ENCODE results near the gene ACSS1. TPM values are rescaled to one million over a fixed set of nuclear protein-coding genes. Genes with fewer than 3 reads are reported as not detected.

Gene ACSS1
- total RNA-seq, 1 donor: 0.99 TPM

DNA sequence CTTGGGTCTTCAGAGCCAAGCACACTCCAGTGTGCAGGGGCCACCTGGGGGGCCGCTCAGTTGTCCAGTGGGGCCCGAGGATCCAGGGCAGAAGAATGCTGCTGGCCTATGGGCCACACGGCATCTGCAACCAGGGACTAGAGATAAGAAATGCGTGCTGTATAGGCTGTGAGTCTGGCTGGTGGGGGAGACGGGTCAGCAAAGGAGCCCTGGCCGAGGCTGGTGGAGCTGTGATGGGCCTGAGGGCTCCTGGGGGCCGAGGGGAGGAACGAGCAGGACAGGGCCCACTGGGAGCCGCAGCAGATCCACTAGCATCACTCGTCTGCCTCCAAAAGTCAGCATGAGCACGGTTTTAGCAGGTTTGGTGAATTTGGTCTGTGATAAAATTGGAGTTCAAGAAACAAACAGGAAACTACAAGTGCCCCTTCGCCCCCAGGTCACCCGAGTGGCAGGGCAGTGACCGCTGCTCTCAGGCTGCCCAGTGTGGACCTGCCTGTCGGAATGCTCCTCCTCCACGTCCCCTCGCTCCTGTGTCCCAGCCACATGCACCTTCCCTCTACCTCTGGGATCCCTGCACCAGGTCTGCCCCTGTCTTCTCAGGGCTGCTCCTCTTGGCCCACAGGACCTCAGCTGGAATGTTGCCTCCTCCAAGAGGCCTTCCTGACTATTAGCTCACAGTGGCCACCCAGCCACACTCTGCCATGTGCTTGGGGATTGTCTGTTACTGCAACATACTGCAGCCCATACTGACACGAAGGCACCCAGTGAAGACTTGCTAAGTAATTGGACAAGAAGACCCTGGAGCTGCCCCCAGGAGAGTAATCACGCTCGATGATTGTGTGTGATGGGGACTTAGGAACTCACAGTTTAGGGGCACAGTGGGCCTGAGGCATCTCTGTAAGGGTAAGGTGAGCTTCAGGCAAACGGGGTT, 10.9 kb downstream of the ACSS1 start:
- DNase-seq (ENCODE audit: low read depth): no peak
- TF ChIP-seq, protein P1, sequence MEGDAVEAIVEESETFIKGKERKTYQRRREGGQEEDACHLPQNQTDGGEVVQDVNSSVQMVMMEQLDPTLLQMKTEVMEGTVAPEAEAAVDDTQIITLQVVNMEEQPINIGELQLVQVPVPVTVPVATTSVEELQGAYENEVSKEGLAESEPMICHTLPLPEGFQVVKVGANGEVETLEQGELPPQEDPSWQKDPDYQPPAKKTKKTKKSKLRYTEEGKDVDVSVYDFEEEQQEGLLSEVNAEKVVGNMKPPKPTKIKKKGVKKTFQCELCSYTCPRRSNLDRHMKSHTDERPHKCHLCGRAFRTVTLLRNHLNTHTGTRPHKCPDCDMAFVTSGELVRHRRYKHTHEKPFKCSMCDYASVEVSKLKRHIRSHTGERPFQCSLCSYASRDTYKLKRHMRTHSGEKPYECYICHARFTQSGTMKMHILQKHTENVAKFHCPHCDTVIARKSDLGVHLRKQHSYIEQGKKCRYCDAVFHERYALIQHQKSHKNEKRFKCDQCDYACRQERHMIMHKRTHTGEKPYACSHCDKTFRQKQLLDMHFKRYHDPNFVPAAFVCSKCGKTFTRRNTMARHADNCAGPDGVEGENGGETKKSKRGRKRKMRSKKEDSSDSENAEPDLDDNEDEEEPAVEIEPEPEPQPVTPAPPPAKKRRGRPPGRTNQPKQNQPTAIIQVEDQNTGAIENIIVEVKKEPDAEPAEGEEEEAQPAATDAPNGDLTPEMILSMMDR (IDR thresholded peaks at IDR 0.05; ENCODE audit: insufficient read depth, low read length): no peak
- H3K4me3 ChIP-seq (ENCODE audit: low read depth, low read length): no peak overlapping the region

DNA sequence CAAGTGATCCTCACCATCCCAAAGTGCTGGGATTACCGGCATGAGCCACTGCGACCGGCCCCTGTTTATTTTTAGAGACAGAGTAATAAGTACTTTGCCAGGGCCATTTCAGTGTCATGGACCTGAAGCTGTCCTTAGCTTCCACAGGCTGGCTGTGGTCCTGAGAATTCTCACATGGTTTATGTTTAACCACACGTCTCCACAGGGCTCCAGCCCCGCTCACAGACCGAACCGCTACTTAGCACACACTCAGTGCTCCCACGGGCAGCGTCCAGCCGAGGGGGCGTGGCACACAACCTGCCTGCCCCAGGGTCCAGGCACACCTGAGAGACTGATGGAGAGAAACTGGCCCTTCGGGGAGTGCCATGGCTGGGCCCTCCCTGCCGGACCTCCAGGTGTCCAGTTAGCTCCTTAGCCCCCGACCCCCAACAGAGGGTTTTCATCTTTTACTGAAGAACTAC, 11.7 kb downstream of the ACSS1 start:
- TF ChIP-seq, protein P1 (IDR thresholded peaks at IDR 0.05; ENCODE audit: insufficient read depth, low read length): no peak
- no peak for DNase-seq (ENCODE audit: low read depth)
- H3K4me3 ChIP-seq (ENCODE audit: low read depth, low read length): no peak overlapping the region

DNA sequence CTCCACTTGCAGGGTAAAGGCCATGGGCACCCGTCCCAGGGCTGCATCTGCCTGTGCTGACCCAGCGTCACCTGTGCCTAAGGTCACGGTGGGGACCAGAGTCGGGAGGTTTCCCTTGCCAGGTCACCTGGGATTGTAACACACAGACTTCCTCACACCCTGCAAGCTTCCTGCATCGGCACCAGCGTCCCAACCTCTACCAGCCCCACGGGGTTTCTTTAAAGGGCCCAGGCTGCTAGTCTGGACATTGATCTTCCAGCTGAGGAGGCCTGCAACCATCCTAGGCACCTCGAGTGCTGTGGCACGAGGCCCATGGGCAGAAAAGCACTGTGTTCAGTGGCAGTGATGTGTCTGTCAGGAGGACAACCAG, 12.6 kb downstream of the ACSS1 start:
- no peak overlapping the region for H3K4me3 ChIP-seq (ENCODE audit: low read depth, low read length)
- DNase-seq (ENCODE audit: low read depth): no peak
- TF ChIP-seq, protein P1 (IDR thresholded peaks at IDR 0.05; ENCODE audit: insufficient read depth, low read length): no peak

DNA sequence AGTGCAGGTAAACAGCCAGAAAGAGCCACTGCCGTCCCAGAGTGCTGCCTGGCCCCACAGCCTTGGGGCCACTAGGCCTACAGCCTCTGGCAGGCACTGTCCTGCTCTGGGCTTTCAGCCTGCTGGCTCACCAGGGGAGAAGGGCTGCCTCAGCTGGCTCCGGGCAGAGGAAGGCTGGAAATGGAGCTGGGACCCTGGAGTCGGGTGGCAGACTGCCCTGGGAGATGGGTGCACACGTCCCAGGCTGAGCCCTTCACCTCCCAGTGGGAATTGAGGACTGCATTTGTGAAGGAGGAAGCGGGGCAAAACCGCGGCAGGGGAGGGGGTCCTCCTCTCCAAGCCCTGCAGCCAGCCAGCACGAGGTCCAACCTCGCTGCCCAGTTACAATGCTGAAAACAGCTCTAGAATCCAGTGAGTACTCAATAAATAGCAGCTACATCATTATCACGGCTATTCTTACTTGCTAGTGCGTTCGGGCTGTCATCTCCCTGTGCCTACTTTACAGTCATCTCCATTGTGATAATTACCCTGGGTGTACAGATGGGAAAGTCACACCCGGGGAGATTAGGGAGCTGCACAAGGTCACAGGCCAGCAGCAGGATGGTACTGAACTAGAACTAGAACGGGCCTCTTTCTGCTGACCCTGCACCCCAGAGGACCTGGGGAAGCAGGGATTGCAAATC, 13.1 kb downstream of the ACSS1 start:
- H3K4me3 ChIP-seq (ENCODE audit: low read depth, low read length): no peak overlapping the region
- no peak for DNase-seq (ENCODE audit: low read depth)
- TF ChIP-seq, protein P1 (IDR thresholded peaks at IDR 0.05; ENCODE audit: insufficient read depth, low read length): no peak

DNA sequence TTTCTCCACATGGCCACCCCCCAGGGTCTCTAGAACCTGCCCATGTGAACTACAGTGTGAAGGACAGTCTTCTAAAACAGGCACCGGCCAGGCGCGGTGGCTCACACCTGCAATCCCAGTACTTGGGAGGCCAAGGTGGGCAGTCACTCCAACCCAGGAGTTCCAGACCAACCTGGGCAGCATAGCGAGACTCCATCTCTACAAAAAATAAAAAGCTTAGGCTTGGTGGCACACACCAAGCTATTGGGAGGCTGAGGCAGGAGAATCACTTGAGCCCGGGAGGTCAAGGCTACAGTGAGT, 13.7 kb downstream of the ACSS1 start:
- no peak for DNase-seq (ENCODE audit: low read depth)
- H3K4me3 ChIP-seq (ENCODE audit: low read depth, low read length): no peak overlapping the region
- TF ChIP-seq, protein P1 (IDR thresholded peaks at IDR 0.05; ENCODE audit: insufficient read depth, low read length): no peak

DNA sequence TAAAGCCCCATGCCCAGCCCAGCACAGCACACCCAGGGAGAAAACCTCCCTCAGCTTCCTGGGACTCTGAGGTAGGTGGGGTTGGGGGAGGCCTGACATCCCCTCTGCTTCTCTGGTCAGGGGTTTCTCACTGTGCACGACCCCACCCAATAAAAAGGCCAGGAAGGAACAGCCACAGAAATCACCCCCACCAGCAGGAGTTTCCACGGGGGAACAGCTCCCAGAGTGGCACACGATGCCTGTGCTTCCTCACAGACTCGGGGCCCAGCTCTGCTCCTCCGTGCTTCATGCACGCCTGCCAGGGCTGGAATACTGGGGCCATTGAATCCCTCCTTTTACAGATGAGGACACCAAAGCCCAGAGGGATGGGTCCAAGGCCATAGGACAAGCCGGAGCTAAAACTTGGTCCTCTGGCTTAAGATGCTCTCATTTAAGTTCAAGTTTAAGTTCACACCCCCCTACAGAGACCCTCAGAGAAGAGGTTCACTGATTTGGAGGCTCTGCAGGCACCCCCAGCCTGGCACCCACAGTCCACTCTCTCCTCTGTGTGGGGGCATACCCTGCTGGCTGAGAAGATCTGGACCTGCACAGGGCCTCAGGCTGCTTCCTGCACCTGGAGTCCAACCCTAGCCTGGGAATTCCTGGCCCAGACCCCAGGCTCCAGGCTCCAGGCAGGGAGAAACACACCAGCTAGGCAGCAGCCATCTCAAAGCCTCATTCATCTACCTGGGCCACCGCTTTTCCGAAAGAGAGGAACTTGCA, 14.3 kb downstream of the ACSS1 start:
- no peak for DNase-seq (ENCODE audit: low read depth)
- no peak overlapping the region for H3K4me3 ChIP-seq (ENCODE audit: low read depth, low read length)
- TF ChIP-seq, protein P1 (IDR thresholded peaks at IDR 0.05; ENCODE audit: insufficient read depth, low read length): no peak
